GM18507 (cell line): Measurements from ENCODE around the gene SDK1.

Experiments
- DNase-seq: peaks from one replicate; pipeline ENCODE4 v3.0.0; 2011; ENCODE audit warnings: low read depth; ENCODE audit not compliant: insufficient read length; ENCODE audit errors: extremely low spot score
- FAIRE-seq: peaks from 2 replicates; lab custom pipeline; 2011; peaks lifted over from hg19 to GRCh38; lab: Jason Lieb, UNC

Gene SDK1

GRCh38 chr7:3493499-3493898 is 192.4 kb downstream of the SDK1 start:
- no peak for DNase-seq
- no peak for FAIRE-seq

DNA sequence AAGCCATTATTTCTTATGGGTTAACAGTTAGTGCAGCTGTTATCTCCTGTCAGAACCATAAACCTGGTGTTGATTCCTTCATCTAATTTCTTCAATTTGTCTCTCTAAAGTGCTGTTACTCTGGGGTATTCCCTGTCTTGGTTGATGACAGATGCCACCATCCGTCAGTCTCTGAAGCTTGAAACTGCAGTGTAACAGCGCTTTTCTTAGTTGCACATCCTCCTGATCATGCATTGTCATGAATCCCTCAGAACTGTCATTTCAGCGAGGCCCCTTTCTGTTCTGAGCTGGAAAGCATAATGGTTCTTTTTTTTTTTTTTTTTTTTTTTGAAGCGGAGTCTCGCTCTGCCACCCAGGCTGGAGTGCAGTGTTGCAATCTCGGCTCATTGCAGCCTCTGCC is 193.9 kb downstream of the SDK1 start:
- DNase-seq (no peak), FAIRE-seq (no peak)

DNA sequence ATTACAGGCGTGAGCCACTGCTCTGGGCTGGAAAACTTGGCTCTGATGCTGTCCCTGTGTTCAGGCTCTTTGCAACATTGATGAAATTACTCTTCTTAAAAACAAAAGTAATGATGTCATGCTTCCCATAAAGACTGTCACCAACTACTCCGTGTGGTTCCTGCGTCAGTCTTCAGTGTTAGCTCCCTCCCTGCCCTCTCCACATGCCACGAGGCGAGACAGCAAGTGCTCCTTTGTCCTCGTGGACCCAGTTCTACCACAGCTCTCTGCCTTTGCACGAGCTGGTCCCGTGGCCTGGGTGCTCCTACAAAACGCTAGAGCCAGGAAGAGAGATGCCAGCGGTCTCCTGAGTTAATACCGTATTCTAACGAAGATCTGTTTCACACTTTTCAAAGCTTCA is 194.5 kb downstream of the SDK1 start:
- no peak for FAIRE-seq
- no peak for DNase-seq

- FAIRE-seq (no peak), DNase-seq (no peak)
These were observed 194.9 kb downstream of the SDK1 start for GRCh38 chr7:3495954-3496353.

- no peak for FAIRE-seq
These were observed 196.7 kb downstream of the SDK1 start for GRCh38 chr7:3497796-3498195.

GRCh38 chr7:3501671-3502070 is 200.6 kb downstream of the SDK1 start:
- DNase-seq (no peak), FAIRE-seq (no peak)

More at GRCh38 chr7:3497796-3498195, 196.7 kb downstream of the SDK1 start:
- DNase-seq = no peak

- FAIRE-seq = no peak
These were observed 203.3 kb downstream of the SDK1 start for GRCh38 chr7:3504384-3504783.

DNA sequence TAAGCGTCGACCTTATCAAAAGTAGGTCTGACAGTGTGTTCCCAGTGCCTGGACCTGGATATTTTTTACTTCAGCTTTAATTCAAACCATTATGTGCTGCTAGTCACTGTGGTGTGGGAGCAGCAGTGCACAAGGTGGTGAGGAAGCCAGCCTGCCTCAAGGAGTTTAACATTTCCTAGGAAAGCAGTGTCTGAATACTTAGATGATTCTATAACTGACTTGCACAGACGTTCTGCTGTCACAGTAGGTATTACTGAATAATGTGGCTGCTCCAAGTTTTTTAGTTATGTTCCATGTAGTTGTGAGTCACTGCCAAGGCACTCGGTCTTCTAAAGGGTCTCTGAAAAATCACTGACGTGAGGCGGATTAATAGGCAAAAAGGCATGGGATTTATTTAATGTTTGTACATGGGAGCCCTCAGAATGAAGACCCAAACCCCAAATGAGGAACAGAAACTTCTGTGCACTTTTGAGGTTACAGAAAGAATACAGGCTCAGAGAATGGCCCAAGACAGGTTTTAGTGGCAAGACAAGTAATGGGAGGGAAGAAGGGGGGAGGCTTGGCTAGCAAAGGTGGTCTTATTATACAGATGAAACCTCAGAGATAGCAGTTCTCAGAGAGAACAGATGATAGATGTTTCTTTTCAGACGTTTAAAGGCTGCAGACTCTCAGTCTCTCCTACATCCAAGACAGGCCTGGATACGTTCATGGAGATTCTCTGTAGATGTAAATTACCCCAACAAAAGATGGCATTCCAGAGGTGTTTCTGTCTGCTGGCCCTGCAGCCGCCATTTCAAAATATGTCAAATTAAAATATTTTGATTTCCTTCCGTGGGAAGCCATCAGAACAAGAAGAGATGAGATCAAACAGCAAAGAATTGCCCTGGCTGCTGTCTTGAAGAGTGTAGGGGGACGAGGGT is 209.3 kb downstream of the SDK1 start:
- no peak for FAIRE-seq

More at GRCh38 chr7:3504384-3504783, 203.3 kb downstream of the SDK1 start:
- no peak for DNase-seq

GRCh38 chr7:3517344-3517743 is 216.3 kb downstream of the SDK1 start:
- DNase-seq = no peak
- FAIRE-seq = no peak

More for the DNA sequence above, 209.3 kb downstream of the SDK1 start:
- no peak for DNase-seq

- FAIRE-seq = no peak
- no peak for DNase-seq
These were observed 217.5 kb downstream of the SDK1 start for GRCh38 chr7:3518546-3518945.

DNA sequence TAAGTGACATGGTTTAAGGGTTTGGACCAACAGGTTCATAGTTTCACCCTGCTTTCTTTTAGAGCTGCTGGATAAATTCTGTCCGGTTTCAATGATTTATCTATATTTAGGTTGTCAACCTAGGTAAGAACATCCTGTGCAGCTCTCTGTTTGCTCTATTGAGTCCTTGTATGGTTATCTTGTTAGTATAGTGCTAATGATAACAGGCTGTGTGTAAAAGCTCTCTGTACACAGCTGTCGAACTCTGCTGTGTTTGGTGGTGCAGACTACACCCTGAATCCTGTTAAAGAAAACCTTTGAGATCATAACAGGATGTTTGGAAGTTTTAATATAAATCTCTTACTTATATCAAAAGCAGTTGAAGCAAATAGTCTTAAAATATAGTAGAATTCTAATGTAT is 219.2 kb downstream of the SDK1 start:
- no peak for FAIRE-seq

GRCh38 chr7:3527496-3528124 is 226.6 kb downstream of the SDK1 start:
- FAIRE-seq = no peak
- DNase-seq = no peak

More for the DNA sequence above, 219.2 kb downstream of the SDK1 start:
- DNase-seq = no peak

DNA sequence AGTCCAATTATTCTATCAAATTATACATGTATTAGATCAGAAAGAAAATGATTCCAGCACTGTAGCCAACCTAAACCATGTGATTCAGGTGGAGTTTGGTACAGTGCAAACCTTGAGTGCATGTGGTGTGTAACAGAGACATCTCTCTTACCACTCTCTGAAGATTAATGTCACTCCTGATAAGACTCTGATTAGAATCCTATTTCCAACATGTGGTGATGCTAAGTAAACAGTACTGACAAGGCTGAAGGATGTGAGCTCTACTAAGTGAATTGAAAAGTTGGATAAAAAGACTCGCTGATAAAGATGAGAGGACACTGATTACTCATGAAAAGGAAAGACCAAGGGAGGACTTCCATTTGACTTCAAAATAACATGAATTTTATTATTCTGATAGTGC is 232.0 kb downstream of the SDK1 start:
- FAIRE-seq = no peak
- no peak for DNase-seq

DNA sequence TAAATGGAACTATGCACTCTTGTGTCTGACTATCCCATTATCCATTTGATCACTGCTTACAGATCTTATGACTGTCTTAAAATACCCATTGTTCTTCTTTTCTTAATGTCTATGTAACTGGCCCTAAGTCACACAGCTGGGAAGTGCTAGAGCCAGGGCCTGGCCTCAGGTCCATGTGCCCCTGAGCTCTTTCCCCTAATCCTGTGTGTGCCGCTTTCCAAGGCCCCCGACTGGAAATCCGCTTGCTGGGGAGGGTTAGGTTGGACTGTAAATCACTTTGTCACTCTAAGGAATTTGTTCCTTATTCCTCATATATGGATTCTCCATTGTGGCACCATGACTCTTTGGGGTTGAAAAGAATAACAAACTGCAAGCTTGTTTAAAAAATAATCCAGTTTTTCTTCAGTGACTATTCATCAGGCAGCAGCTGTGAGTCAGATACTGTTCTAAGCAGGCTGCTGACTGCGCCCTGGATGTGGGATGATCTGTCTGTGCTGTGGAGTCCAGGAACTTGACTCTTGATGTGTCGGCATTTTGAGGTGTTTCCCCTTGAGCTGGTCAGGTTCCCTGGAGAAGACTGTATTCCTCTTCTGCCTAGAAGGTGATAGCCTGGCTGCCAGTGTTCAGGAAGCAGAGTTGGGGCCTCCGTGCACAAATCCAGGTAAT is 236.3 kb downstream of the SDK1 start:
- FAIRE-seq = no peak
- DNase-seq = no peak

GRCh38 chr7:3538041-3538440 is 237.0 kb downstream of the SDK1 start:
- FAIRE-seq = no peak

GRCh38 chr7:3540456-3541220 is 239.6 kb downstream of the SDK1 start:
- FAIRE-seq (no peak), DNase-seq (no peak)

More at GRCh38 chr7:3538041-3538440, 237.0 kb downstream of the SDK1 start:
- no peak for DNase-seq

- FAIRE-seq (no peak), DNase-seq (no peak)
These were observed 243.2 kb downstream of the SDK1 start for GRCh38 chr7:3544202-3544601.

DNA sequence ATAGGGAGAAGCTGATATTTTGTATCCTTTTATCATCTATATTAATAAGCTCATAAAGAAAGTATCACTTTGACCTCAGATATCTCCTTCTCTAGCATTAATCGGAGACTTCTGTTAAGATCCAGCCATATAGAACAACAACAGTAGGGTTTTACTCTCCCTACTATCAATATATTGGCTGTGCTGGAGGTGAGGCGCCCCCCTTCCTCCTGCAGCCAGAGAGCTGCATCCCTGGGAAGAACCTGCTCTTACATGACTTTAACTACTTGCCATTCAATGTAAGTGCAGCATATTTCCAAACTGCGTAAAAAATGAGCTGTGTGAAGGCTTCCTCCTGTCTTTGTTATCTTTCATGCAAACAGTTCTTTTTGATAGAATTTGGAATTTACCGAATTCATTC is 247.8 kb downstream of the SDK1 start:
- FAIRE-seq = no peak
- no peak for DNase-seq

DNA sequence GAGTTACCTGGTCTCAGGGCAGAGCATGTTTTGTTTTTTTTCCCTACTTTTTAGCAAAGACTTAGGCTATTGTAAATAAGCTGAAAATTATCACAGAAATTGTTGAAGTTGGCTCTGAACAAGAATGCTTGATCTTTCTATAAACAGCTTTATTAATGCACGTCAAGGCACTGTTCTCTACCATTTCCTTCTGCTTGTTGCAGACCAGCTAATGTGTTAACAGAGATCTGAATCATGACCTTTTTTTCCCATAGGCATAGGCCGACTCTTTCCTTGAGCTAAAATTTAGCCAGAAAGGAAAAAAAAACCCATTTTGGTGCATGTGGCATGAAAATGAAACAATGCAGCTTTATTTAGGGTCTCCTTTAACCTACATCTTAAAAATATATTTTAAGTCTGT is 248.5 kb downstream of the SDK1 start:
- DNase-seq (no peak), FAIRE-seq (no peak)

GRCh38 chr7:3551536-3551935 is 250.5 kb downstream of the SDK1 start:
- FAIRE-seq (no peak), DNase-seq (no peak)
